GM10847 (cell line): Measurements from ENCODE around the gene ZNF81.

Experiments used
- POLR2A ChIP-seq: IDR thresholded peaks from 2 replicates; pipeline ENCODE4 v1.6.1; 2011; ENCODE audit not compliant: insufficient read length; ENCODE audit errors: extremely low read depth

The ZNF81 gene

DNA sequence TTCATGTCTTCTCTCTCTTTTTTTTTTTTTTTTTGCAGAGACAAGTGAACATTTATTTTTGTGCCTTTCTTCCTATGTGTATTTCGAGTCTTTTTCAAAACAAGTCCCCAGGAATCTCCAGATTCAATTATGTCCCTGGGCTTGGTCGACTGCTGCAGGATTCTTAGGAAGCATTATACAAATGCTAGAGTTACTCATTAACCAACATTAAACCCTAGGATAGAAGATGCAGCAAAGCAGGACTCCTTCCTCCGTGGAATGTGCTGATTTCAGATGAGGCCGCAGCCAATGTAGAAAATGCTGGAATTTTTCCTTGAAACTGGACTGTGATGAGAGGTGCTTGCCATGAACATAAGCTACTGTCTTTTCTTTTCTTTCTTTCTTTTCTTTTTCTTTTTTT is 3.4 kb downstream of the ZNF81 start:
- no peak for TF ChIP-seq POLR2A

DNA sequence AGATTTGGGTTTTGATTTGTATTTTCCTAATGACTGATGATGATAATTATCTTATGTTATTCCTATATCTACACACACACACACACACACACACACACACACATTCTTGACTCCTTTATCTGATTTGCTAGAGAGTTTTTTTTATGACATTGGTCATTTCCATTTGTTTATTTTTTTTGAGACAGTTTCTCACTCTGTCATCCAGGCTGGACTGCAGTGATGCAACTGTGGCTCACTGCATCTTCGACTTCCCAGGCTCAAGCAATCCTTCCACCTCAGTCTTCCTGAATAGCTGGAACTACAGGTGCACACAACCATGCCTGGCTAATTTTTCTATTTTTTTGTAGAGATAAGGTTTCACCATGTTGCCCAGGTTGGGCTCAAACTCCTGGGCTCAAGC is 6.7 kb downstream of the ZNF81 start:
- TF ChIP-seq POLR2A: no peak

DNA sequence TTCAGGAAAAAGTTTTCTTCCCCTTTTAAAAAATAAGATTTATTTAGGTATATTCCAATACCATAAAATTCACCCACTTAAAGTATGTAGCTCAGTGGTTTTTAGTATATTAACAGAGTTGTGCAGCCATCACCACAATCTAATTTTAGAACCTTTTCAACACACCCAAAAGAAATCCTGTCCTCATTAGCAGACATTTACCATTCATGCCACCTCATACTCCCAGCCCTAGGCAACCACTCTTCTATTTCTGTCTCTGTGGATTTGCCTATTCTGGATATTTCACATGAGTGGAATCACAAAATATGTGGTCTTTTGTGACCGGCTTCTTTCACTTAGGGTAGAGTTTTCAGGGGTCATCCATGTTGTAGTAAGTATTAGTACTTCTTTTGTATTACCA is 7.4 kb downstream of the ZNF81 start:
- TF ChIP-seq POLR2A: no peak

DNA sequence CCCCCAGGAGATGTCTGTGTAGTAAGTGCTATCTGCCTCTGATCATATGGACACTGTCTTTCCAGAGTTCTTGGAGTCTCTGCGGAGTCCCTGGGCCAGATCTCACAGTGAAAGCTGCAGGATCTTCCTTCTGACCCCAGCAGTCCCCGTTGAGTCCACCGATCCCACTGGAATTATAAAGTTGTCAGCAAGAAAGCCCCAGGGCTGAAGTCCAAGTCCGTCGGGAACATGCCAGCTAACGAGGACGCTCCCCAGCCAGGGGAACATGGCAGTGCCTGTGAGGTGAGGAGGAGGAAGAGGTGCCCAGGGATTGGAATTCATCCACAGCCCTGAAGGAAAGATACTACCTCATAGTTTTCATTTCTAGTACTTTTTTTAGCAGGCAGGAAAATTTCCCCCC is 9.3 kb downstream of the ZNF81 start:
- TF ChIP-seq POLR2A: no peak

DNA sequence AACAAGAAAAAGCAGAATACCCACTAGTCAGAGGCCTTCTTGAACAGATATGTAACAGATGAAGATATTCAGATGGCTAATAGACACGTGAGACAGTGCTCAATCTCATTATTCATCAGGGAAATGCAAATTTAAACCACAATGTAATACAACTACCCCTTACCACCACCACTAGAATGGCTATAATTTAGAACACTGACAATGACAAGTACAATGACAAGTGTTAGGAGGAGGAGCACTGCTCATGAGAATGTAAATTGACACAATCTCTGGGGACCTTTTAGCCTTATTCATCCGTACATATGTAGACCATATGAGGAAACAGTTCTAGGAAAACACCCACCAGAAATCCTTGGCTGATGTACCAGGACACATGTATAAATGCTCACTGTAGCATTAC is 13.1 kb downstream of the ZNF81 start:
- no peak for TF ChIP-seq POLR2A

DNA sequence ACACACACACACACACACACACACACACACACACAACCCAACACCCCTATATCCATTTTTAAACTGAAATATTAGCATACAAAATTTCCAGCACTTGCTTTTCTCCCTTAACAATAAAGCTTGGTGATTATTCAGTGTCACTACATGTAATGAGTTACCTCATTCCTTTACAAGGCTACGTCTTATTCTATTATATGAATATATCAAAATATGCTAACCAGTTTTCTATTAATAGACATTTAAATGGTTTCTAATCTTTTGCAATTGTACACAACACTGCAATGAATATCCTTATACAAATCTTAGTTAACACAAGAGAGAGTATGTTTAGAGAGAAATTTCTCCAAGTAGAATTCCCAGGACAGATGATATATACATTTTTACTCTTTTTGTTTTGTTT is 14.2 kb downstream of the ZNF81 start:
- no peak for TF ChIP-seq POLR2A

DNA sequence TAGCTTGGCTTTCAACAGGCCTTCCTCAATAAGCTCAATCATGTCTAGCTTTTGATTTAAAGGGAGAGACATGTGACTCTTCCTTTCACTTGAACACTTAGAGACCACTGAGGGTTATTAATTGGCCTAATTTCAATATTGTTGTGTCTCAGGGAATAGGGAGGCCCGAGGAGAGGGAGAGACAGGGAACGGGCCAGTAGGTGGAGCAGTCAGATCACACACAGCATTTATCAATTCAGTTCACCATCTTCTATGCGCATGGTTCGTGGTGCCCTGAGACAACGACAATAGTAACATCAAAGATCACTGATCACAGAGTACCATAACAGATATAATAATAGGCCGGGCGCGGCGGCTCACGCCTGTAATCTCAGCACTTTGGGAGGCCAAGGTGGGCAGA is 17.8 kb downstream of the ZNF81 start:
- TF ChIP-seq POLR2A: no peak

DNA sequence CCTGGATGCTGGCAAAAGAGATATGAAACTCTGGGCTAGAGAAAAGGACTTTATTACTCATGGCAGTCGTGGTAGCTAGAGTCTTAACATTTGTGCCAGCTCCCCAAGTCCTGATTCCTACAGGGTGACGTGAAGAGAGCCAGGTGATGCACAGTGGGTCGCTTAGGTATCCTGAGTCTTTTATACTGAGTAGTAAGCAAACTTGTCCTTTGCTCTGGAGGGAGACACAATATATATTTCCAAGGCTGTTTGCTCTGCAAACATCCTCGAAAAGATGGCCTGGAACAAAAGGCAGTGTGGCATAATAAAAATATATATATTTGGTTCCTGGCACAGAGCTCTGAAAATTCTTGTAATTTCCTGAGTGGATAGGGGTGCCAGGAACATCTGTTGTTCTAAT is 23.0 kb downstream of the ZNF81 start:
- TF ChIP-seq POLR2A: no peak

DNA sequence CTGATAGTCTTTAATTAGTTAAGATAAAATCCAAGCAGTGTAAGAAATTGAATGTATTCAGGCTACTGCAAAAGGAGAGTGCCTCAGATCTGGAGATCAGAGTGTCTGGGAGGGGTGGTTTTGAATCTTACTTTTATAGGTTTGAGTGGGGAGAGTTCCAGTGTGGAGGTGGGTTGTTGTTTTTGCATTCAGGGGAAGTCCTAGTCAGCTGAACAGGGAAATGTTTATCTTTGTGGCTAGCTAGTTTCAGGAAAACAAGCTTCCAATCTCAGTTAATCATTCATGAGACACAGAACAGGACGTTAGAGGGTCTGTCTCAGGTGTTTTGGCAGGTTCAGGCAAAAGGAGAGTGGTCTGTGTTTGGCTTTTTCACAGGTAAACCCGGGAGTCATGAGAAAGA is 26.0 kb downstream of the ZNF81 start:
- no peak for TF ChIP-seq POLR2A

DNA sequence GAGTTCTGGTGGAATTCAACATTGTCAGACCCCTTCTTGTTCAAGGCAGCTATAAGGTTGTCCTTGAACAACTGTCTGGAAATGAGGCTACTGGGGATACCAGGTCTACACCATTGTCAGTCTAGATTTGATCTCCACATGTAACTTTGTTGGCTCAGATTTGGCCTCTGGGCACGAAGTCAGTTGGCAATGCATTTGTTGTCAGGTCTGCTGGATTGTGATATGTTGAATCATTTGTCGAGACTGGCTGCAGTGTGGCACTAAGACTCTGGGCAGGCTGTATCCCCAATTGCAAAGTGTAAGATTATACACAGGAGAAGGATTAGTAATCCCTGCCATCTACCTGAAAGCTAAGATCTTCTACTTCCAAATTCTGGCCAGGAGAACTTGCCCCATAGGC is 26.5 kb downstream of the ZNF81 start:
- TF ChIP-seq POLR2A: no peak

DNA sequence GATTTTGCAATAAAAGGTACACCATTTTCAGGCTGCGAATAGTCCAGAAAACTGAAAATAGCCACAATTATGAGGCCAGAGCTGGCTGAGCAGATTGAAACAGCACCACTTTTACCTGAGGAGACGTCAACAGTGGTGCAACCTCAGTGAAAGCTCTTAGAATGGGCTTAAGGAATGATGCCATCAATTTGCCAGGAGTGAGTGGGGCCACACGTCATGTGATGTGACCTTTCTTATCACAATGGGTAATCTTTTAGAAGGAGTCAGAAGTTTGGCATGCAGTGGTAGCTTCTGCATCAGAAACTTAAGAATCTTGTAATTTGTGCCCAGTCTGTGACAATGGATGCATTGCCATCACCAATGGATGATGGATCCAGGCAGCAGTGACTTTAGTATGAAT is 27.6 kb downstream of the ZNF81 start:
- TF ChIP-seq POLR2A: no peak

DNA sequence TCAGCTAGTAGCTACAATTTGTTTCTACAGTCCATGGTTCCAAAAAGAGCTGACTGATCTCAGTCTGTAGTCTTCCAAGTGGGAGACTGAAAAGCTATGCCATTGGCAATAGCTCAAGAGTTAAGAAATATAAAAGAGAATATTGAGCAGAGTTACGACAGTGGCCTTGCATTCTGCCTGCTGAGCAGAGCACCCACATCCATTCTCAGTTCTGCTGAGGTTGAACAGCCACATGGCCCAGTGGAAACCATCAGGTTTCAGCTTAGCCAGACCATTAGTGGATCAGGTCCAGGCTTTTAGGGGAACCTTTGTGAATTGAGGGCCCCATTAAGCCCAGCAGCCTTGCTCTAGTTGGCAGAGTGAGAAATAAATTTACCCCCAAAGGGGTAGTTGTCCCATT is 28.1 kb downstream of the ZNF81 start:
- no peak for TF ChIP-seq POLR2A

DNA sequence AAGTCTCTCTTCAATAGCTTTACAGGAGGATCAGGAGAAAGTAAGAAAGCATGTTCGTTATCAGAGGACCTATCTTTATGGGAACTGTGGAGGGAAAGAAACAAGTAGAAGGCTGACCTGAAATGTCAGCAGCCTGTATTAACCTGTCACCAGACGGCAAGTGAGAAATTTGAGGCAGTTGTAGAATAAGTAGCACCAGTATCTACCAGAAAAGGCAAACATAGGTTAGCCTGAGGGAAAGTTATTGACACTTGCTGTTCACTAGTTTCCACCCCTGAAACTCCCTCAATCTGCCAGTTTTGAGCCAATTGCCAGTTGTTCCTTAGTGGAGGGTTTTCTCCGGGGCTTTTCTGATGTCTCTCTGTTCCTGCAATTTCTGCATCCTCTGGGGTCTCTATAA is 36.4 kb downstream of the ZNF81 start:
- TF ChIP-seq POLR2A: no peak

DNA sequence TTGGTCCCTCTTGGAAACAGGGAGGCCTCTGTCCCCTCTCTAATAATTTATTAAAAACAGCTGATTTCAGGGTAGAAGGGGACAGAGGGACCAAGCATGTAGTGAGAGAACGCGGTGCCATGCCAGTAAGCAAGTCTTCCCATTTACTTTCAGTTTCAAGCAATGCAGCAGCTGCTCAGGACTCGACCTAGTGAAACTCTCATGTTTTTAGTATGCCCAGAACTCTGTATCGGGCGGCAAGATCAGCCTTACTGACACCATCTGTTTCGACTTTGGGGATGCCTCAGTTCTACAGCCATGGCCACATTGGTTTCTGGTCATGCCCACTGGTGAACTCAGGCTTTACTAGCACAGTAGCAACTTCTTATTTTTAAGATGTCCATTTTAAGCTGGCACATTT is 40.6 kb downstream of the ZNF81 start:
- TF ChIP-seq POLR2A: no peak

DNA sequence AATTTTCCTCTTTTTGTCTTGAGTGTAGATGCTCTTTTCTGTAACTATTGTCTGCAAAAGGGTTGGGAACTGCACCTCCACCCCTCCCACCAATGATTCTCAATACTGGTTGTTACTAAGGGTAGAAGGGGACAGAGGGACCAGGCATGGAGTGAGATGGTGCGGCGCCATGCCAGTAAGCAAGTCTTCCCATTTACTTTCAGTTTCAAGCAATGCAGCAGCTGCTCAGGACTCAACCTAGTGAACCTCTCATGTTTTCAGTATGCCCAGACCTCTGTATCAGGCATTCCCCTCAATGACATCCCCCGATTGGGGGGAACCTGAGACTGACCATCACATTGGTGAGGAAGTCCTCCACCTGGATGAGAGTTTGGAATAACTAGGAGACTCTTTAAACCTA is 41.5 kb downstream of the ZNF81 start:
- no peak for TF ChIP-seq POLR2A

DNA sequence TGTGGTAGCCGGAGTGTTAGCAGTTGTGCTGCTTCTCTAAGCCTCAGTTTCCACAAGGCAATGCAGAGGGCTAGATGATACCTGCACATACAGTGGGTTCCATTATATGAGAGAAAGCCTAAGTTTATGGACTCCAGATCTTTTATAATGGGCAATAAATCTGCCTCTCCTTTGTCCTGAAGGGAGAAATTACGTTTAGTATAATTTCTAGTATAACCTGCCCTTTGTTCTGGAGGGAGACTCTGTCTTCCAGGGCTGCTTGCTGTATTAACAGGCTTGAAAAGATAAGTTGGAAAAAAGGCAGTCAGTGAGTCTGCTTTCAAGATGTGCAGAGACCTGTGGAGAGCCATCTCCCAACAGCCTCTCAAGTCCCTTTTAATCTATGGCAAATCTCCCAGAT is 42.8 kb downstream of the ZNF81 start:
- no peak for TF ChIP-seq POLR2A

DNA sequence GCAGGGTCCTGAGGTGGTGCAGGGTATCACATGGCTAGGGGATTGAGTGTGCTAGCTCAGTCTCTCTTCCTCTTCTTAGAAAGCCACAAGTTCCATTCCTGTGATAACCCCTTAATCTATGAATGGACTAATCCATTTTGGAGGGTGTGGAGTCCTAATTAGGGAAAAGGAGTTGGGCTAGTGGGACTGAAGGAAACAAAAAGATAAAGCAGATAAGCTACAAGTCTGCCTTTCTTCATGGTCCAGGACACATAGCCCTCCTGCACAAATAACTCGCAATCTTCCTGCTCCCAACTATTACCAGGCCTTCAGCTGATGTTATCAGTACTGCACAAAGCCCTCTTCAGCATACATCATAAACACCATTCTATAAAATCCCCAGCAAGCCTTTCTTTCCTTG is 44.2 kb downstream of the ZNF81 start:
- no peak for TF ChIP-seq POLR2A

DNA sequence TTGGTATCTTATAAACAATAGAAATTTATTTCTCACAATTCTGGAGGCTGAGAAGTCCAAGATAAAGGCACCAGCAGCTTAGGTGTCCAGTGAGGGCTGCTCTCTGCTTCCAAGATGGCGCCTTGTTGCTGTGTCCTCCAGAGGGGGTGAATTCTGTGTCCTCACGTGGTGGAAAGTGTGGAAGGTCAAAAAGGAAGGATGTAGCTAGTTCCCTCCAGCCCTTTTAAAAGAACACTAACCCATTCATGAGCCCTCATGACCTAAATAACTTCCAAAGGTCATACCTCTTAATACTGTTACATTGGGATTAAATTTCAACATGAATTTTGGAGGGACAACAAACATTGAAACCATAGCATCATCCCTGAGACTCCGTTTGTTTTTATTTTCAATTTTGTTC is 48.8 kb downstream of the ZNF81 start:
- no peak for TF ChIP-seq POLR2A
